ENCODE measurements around the gene ITGB1BP1.

ITGB1BP1 gene

GRCh38 chr2:9423100-9423921 lies at the start of gene ITGB1BP1, which contains the start of gene CPSF3:
TSS of gene ITGB1BP1 (minus strand) at chr2:9423528. CDS start at chr2:9418697, 4,831 bp downstream.
TSS of gene CPSF3 (plus strand) at chr2:9423654. CDS start at chr2:9423774, 120 bp downstream.
- peak; percentile 94 for DNase-seq

DNA sequence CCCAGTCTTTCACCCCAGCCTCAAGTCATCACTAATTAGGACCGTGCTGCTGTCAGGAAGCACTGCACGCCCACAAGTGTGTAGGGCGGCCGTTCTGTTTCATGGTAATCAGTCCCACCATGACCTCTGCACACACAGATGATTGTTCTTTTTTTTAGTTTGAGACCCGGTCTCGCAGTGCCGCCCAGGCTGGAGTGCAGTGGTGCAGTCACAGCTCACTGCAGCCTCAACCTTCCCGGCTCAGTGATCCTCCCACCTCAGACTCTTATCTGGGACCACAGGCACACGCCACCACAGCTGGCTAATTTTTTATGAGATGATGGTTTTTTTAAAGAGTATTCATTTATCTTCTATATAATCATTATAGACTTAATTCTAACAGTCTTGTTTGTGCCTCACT lies 49.2 kb upstream of the ITGB1BP1 start:
- no peak for DNase-seq

DNA sequence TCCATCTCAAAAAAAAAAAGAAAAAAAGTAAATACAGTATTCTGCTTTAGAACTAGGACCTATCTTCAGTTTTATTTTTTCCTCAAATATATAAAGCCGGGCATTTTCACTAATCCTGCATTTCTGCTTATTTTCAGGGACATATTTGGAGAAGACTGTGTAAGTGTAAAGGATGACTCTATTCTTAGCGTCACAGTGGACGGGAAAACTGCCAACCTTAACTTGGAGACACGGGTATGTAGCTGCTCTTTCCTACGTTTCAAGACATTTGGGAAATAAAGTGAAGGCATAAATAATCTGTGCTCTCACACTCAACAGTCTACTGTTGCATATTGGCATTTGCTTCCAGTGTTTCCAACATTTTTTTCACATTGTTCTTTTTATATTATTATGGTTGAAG lies 47.9 kb upstream of the ITGB1BP1 start:
- no peak for DNase-seq

- no peak for DNase-seq
Measured at GRCh38 chr2:9467687-9468086, 44.4 kb upstream of the ITGB1BP1 start.

GRCh38 chr2:9466147-9466683 lies 42.9 kb upstream of the ITGB1BP1 start:
- DNase-seq = no peak

DNA sequence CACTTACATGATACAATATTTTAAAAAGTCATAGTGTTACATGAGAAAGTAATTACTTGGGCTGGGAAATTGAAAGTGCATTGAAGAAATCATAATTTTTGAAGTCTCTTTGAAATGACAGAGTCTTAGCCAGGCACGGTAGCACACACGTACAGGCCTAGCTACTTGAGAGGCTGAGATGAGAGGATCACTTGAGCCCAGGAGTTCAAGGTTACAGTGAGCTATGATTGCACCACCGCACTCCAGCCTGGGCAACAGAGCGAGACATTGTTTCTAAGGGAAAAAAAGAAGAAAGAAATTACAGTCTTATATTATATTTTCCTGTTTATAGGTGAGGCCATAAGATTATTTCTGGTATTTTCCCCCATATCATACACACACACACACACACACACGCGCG lies 41.8 kb upstream of the ITGB1BP1 start:
- no peak for DNase-seq

GRCh38 chr2:9463698-9464034 lies 40.3 kb upstream of the ITGB1BP1 start:
- DNase-seq = no peak

DNA sequence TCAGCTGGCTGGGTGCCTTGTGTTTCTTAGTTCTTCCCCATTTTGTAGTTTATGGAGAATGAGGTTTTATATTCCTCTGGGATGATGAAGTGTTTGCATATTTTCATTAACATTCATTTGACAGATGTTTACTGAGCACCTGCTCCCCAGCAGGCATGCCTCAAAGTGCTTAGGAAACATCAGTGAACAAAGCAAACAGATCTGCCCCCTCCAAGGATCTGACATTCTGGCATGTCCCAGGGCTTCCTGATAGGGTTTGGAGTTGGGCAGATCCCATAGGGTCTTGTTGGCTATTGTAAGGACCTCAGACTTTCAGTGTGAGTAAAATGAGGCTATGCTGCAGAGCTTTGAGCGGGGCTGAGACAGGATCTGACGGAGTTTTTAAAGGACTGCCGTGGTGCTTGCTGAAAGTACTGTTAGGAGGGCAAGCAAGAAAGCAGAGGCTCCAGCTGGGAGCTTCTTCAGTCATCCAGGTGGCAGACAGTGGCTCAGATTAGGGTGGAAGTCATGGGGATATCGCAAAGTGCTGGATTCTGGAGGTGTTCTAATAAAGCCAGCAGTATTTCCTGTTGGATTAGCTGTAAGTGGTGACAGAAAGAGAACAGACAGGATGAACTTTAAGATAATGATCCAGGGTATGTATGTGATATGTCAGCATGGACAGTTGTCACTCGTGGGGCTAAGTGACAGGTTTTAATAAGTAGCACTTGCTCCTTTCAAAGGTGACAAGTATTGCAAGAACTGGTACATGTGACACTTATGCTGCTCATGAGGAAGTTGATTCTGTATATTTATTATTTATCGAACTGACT lies 39.8 kb upstream of the ITGB1BP1 start:
- no peak for DNase-seq

GRCh38 chr2:9462313-9462712 lies 39.0 kb upstream of the ITGB1BP1 start:
- no peak for DNase-seq

- DNase-seq = no peak
Measured at GRCh38 chr2:9461079-9461478, 37.8 kb upstream of the ITGB1BP1 start.

DNA sequence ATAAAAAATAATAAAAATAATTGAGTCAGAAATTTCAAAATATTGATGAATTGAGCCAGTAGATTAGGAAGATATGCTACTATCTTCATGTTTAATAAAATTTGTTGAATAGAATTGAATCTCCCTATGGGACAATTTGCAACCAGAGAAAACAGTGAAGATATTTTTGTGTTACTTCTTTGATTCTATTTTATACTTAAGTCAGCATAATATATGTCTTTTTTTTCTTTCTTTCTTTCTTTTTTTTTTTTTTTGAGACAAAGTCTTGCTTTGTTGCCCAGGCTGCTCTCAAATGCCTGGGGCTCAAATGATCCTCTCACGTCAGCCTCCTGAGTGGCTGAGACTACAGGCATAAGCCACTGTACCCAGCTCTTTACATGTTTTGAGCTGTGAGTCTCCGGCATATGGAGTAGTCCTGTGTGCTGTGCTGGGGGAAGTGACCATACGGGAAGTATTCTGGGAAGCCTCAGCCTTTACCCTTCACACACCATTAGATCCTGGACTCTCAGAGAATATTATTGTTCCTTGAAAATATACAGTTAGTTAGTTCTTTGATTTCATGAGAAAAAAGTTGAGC lies 37.2 kb upstream of the ITGB1BP1 start:
- no peak for DNase-seq

DNA sequence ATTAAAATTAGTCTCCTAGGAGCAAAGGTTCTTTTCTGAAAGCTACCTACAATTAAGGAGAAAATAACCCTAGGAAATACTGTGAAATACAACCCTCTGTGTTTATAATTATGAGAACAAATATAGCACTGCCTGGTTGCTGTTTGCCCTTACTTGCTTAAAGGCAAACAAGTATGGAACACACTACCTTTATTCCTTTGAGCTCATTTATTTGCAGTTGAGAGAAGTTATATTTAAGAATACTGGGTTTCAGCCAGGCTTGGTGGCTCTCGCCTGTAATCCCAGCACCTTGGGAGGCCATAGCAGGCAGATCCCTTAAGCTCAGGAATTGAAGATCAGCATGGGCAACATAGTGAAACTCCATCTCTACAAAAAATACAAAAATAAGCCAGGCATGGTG lies 27.9 kb upstream of the ITGB1BP1 start:
- DNase-seq = no peak

DNA sequence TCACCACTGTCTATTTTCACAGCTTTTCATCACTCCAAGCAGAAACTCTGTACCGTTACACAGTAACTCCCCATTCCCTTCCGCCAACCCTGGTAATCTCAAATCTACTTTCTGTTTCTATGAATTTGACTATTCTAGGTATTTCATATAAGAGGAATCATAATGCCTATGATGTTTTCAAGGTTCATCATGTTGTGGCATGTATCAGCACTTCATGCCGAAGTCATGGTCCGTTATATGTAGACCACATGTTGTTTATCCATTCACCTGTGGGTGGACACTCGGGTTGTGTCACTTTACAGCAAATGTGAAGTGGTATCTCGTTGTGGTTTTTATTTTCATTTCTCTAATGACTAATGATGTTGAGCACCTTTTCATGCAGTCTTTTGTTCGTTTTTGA lies 21.8 kb upstream of the ITGB1BP1 start:
- no peak for DNase-seq

DNA sequence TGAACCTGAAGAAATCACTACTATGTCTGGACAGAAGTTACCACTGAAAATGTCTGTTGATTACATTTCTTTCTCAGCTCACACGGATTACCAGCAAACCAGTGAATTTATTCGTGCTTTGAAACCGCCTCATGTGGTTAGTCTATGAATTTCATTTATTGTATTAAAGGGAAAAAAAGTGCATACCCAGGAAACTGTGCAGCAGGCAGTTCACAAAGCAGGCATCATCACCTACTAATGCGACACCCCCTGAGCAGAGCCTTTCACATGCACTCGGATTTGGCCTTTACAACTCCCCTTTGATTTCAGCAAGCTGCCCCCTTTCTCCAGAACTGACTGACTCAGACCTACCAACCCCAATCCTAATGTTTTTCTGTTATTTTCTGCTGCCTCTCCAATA lies 20.2 kb upstream of the ITGB1BP1 start:
- no peak for DNase-seq

DNA sequence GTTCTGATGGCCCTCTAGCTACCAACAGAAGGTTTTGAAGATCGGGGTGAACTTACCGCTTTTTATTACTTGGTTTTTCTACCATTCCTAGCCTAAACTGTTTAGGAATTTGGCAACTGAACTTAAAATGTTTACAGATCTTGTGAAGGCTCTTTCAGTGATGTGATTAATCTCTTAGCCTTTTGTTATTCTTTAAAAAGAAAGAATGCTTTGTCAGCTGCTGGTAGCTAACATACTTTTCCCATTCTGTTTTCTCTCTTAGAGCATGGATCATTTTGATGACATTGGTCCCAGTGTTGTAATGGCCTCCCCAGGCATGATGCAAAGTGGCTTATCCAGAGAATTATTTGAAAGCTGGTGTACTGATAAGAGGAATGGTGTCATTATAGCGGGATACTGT lies 18.2 kb upstream of the ITGB1BP1 start:
- no peak for DNase-seq

- no peak for DNase-seq
Measured at GRCh38 chr2:9440058-9440727, 16.9 kb upstream of the ITGB1BP1 start.

GRCh38 chr2:9439536-9439935 lies 16.2 kb upstream of the ITGB1BP1 start:
- no peak for DNase-seq

DNA sequence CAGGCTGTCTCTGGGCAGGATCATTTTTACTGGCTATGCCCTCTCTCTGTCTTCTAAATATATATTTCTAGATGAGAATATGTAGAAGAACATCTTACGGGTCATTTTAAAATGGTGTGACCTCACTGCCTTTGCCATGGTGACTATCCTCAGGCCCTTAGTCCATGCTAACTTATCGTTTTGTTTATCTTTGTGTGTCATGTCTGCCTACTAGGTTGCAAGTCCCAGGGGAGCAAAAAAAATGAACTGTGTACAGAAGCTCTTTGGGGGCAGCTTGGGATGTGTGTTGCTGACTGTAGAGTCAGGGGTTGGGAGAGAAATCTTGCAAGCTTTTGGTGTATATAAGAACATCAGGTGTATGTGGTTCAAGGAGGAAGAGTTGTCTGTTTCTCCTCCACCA lies 11.2 kb upstream of the ITGB1BP1 start:
- no peak for DNase-seq

DNA sequence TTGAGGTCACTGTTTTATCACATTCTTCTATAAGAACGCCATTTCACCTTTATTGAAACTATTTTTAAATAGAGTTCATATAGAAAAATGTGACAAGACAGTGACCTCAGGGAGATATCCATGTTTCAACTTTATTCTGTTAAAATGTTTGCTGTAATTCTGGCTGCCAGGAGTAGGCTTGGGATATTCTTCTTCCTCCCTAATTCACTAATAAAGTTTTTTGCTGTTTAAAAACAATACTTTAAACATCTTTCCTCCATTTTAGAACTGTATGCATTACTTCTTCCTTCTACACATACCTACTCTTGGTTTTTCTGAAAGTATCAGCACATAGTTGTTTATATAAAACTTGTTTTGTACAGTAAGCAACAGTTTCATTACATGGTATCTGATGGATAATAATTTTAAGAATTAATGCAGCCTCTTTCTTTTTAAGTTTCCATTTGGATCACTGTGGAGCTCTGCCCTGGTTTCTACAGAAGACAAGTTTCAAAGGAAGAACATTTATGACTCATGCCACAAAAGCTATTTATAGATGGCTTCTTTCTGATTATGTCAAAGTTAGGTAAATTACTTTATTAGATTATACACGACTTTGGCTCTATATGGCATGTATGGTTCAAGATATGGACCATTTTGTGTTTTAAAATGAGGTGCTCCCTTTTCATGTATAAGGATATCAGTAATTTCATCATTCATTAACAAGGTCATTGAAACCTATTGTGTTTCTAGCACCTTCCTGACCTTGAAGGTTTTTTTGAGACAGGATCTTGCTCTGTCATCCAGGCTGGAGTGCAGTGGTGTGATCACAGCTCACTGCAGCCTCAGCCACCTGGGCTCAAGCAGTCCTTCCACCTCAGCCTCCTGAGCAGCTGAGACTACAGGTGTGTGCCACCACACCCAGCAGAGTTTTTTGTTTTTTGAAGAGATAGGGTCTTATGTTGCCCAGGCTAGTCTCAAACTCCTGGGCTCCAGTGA lies 7.3 kb upstream of the ITGB1BP1 start:
- DNase-seq = no peak

- no peak for DNase-seq
Measured at GRCh38 chr2:9428965-9429577, 5.7 kb upstream of the ITGB1BP1 start.

GRCh38 chr2:9424447-9425164 lies 1.3 kb upstream of the ITGB1BP1 start:
- peak; percentile 45 for DNase-seq
